ENCODE results near the gene TEAD1. TPM values are rescaled to one million over a fixed set of nuclear protein-coding genes. Genes with fewer than 3 reads are reported as not detected.

TEAD1 gene
- total and polyA plus RNA-seq, 2 donors (not counting 1 experiment from before 2014, with no cell fraction given), result 88.6 to 121 TPM

GRCh38 chr11:12991426-12991825 is 317.2 kb downstream of the TEAD1 start:
- no peak overlapping the region for H3K27ac ChIP-seq (ENCODE audit: insufficient read depth, low read length)

GRCh38 chr11:12993626-12994025 is 319.4 kb downstream of the TEAD1 start:
- Histone ChIP-seq H3K4me3 (replicated peaks in 1 of 4; ENCODE audit: control extremely low read depth in 1 of 4, insufficient read depth in 1 of 4, low read depth in 3 of 4, low read length in 4 of 4) (no peak overlapping the region), H3K36me3 (ENCODE audit: control insufficient read depth, insufficient read depth, low read length) (no peaks in the 10 kb centered on the region), H4K20me1 (ENCODE audit: control insufficient read depth, extremely low read depth, insufficient read depth, low read length) (no peaks in the 10 kb centered on the region), H3K27ac (ENCODE audit: insufficient read depth, low read length) (no peak overlapping the region), H2AFZ (ENCODE audit: low read length) (no peak overlapping the region), H3K79me2 (ENCODE audit: control insufficient read depth, insufficient read depth, low read length) (no peaks in the 10 kb centered on the region), H3K4me2 (ENCODE audit: extremely low read depth, insufficient read depth, low read length) (no peak overlapping the region), H3K9ac (ENCODE audit: insufficient read depth, low read length) (no peak overlapping the region), H3K27me3 (ENCODE audit: control insufficient read depth, insufficient read depth, low read length) (no peaks in the 10 kb centered on the region), H3K9me3 (ENCODE audit: control insufficient read depth, insufficient read depth, low read depth, low read length) (no peaks in the 10 kb centered on the region), H3K4me1 (ENCODE audit: control insufficient read depth, extremely low read depth, insufficient read depth, low read length) (no peaks in the 10 kb centered on the region)
- DNase-seq (ENCODE audit: low read depth in 2 of 2), result no peak
- TF ChIP-seq CTCF (conservative IDR thresholded peaks at IDR 0.05 in 1 of 2, IDR thresholded peaks at IDR 0.05 in 1 of 2; ENCODE audit: low read depth in 1 of 2, low read length in 2 of 2) (no peak), EZH2 (IDR thresholded peaks at IDR 0.05; ENCODE audit: low read length, missing control alignments) (no peak)

More at GRCh38 chr11:12991426-12991825, 317.2 kb downstream of the TEAD1 start:
- no peaks in the 10 kb centered on the region for H4K20me1 ChIP-seq (ENCODE audit: control insufficient read depth, extremely low read depth, insufficient read depth, low read length)
- no peaks in the 10 kb centered on the region for H3K79me2 ChIP-seq (ENCODE audit: control insufficient read depth, insufficient read depth, low read length)
- no peaks in the 10 kb centered on the region for H3K27me3 ChIP-seq (ENCODE audit: control insufficient read depth, insufficient read depth, low read length)
- no peaks in the 10 kb centered on the region for H3K4me1 ChIP-seq (ENCODE audit: control insufficient read depth, extremely low read depth, insufficient read depth, low read length)
- H3K36me3 ChIP-seq (ENCODE audit: control insufficient read depth, insufficient read depth, low read length), result no peaks in the 10 kb centered on the region
- H3K4me3 ChIP-seq (replicated peaks in 1 of 4; ENCODE audit: control extremely low read depth in 1 of 4, insufficient read depth in 1 of 4, low read depth in 3 of 4, low read length in 4 of 4), result no peak overlapping the region
- TF ChIP-seq CTCF (conservative IDR thresholded peaks at IDR 0.05 in 1 of 2, IDR thresholded peaks at IDR 0.05 in 1 of 2; ENCODE audit: low read depth in 1 of 2, low read length in 2 of 2), result no peak
- TF ChIP-seq EZH2 (IDR thresholded peaks at IDR 0.05; ENCODE audit: low read length, missing control alignments), result no peak
- H2AFZ ChIP-seq (ENCODE audit: low read length), result no peak overlapping the region
- no peak overlapping the region for H3K9ac ChIP-seq (ENCODE audit: insufficient read depth, low read length)
- no peak overlapping the region for H3K4me2 ChIP-seq (ENCODE audit: extremely low read depth, insufficient read depth, low read length)
- H3K9me3 ChIP-seq (ENCODE audit: control insufficient read depth, insufficient read depth, low read depth, low read length), result no peaks in the 10 kb centered on the region
- DNase-seq (ENCODE audit: low read depth in 2 of 2), result no peak

All from fibroblast of lung (primary cell).